GM12878 (cell line): Measurements from ENCODE around the gene SNCA. TPM values are rescaled to one million over a fixed set of nuclear protein-coding genes. Genes with fewer than 3 reads are reported as not detected.

Source experiments
- ATAC-seq: fragments of 200-7000 bp; cut with Tn5 transposase; 3 replicates; pipeline ENCODE4 v1.9.1; 2020; ENCODE audit warnings: mild to moderate bottlenecking, moderate library complexity
- BruUV-seq: library from RNA; stranded (reverse); fragments of 400-500 nt; replicated peaks from 2 replicates; lab custom pipeline; 2021; lab: Mats Ljungman, UMichigan
- CTCF ChIA-PET: fragments of 300-600 bp; sonication (Branson Sonifier 250); formaldehyde crosslinking; extraction: SDS; loops from one replicate; lab custom pipeline; 2021; ENCODE audit warnings: inconsistent platforms; lab: Yijun Ruan, JAX
- POLR2A ChIA-PET: fragments of 350-600 bp; formaldehyde crosslinking; extraction: SDS; loops from one replicate; lab custom pipeline; 2021; ENCODE audit warnings: inconsistent platforms; lab: Charles Lee
- RAD21 ChIA-PET: fragments of 300-600 bp; sonication (Branson Sonifier 250); formaldehyde crosslinking; loops from one replicate; lab custom pipeline; 2023; ENCODE audit warnings: antibody characterized with exemption; ENCODE audit not compliant: unreplicated experiment; lab: Charles Lee
- SMC1A ChIA-PET: fragments of 300-600 bp; sonication (Branson Sonifier 250); formaldehyde crosslinking; loops from one replicate; lab custom pipeline; 2023; ENCODE audit not compliant: unreplicated experiment, uncharacterized antibody; lab: Charles Lee
- DNase-seq: peaks from one replicate; pipeline ENCODE4 v3.0.0-alpha.2; 2011; ENCODE audit warnings: low read depth, low spot score
- FAIRE-seq: peaks from 3 replicates; lab custom pipeline; 2011; peaks lifted over from hg19 to GRCh38; lab: Jason Lieb, UNC
- H2AFZ ChIP-seq: 2 replicates; pipeline ENCODE4 v1.6.0; 2011; ENCODE audit warnings: low read depth, low read length, control low read depth; ENCODE audit not compliant: control insufficient read depth
- H3K27ac ChIP-seq: 2 replicates; pipeline ENCODE4 v1.5.1; 2011; ENCODE audit warnings: control low read depth; ENCODE audit not compliant: control insufficient read depth, insufficient read depth
- H3K27me3 ChIP-seq, 2 experiments: replicated peaks in 1 of 2; 2 replicates each; pipeline versions ENCODE4 v1.6.0 to v1.6.1; 2011; ENCODE audit warnings: low read length in 1 of 2; ENCODE audit not compliant: control insufficient read depth in 2 of 2, insufficient read depth in 2 of 2
- H3K36me3 ChIP-seq, 2 experiments: 2 replicates each; pipeline ENCODE4 v1.5.1; 2011; ENCODE audit warnings: low read length in 1 of 2; ENCODE audit not compliant: control insufficient read depth in 2 of 2, insufficient read depth in 2 of 2
- H3K4me1 ChIP-seq: 2 replicates; pipeline ENCODE4 v1.6.1; 2011; ENCODE audit warnings: mild to moderate bottlenecking, low read length, moderate library complexity, mixed read lengths; ENCODE audit not compliant: control insufficient read depth, insufficient read depth
- H3K4me2 ChIP-seq: 2 replicates; pipeline ENCODE4 v1.6.0; 2011; ENCODE audit warnings: control low read depth; ENCODE audit not compliant: control insufficient read depth, insufficient read depth
- H3K4me3 ChIP-seq: fragments of 200-600 bp; sonication (generic); 2 replicates; pipeline ENCODE4 v1.5.1; 2016
- H3K79me2 ChIP-seq: 2 replicates; pipeline ENCODE4 v1.6.0; 2011; ENCODE audit warnings: low read length; ENCODE audit not compliant: control insufficient read depth, insufficient read depth
- H3K9ac ChIP-seq: 2 replicates; pipeline ENCODE4 v1.8.0; 2011; ENCODE audit warnings: low read length, control low read depth, mixed read lengths; ENCODE audit not compliant: control insufficient read depth, insufficient read depth
- H3K9me3 ChIP-seq: replicated peaks from 3 replicates; pipeline ENCODE4 v1.5.1; 2011; ENCODE audit warnings: mild to moderate bottlenecking, low read length; ENCODE audit not compliant: control insufficient read depth, insufficient read depth
- H4K20me1 ChIP-seq: 2 replicates; pipeline ENCODE4 v1.6.0; 2011; ENCODE audit not compliant: control insufficient read depth, insufficient read depth
- CBX3 ChIP-seq: fragments of 200-600 bp; sonication (generic); IDR thresholded peaks from 2 replicates; pipeline ENCODE4 v1.6.1; 2016; ENCODE audit warnings: low read depth, borderline replicate concordance
- CEBPB ChIP-seq, 2 experiments: fragments of 150-350 bp in 1 of 2; IDR thresholded peaks; 2 replicates each; pipeline ENCODE4 v1.6.1; 2012 to 2014; ENCODE audit warnings: low read depth in 2 of 2, low read length in 2 of 2, borderline replicate concordance in 1 of 2, inconsistent platforms in 1 of 2
- HDAC2 ChIP-seq: fragments of 200-600 bp; sonication (generic); IDR thresholded peaks from 2 replicates; pipeline ENCODE4 v1.6.1; 2017
- KDM1A ChIP-seq: fragments of 200-600 bp; sonication (generic); IDR thresholded peaks from 2 replicates; pipeline ENCODE4 v1.6.1; 2016; ENCODE audit warnings: borderline replicate concordance
- MEF2B ChIP-seq: fragments of 450-650 bp; IDR thresholded peaks from 2 replicates; pipeline ENCODE4 v1.6.1; 2018; ENCODE audit warnings: mild to moderate bottlenecking, moderate library complexity; ENCODE audit not compliant: partially characterized antibody, poor library complexity, severe bottlenecking
- MYC ChIP-seq: IDR thresholded peaks from 2 replicates; pipeline ENCODE4 v1.6.1; 2011; ENCODE audit warnings: mild to moderate bottlenecking, low read length, moderate library complexity, inconsistent platforms; ENCODE audit not compliant: insufficient read depth, insufficient replicate concordance, insufficient read length, severe bottlenecking
- SMAD1 ChIP-seq: fragments of 450-650 bp; IDR thresholded peaks from 2 replicates; pipeline ENCODE4 v1.6.1; 2018; ENCODE audit warnings: mild to moderate bottlenecking, low read depth; ENCODE audit not compliant: partially characterized antibody
- SMC3 ChIP-seq: IDR thresholded peaks from 2 replicates; pipeline ENCODE4 v1.6.1; 2011; ENCODE audit warnings: low read length, improper control_type of control experiment, borderline replicate concordance
- SREBF1 ChIP-seq: IDR thresholded peaks from 2 replicates; pipeline ENCODE4 v1.6.1; 2012; ENCODE audit warnings: mild to moderate bottlenecking, low read length
- YBX1 ChIP-seq: fragments of 450-650 bp; IDR thresholded peaks from 2 replicates; pipeline ENCODE4 v1.6.1; 2016; ENCODE audit warnings: antibody characterized with exemption
- ZNF24 ChIP-seq: fragments of 450-650 bp; IDR thresholded peaks from 2 replicates; pipeline ENCODE4 v1.6.1; 2017; ENCODE audit warnings: antibody characterized with exemption, mild to moderate bottlenecking
- WGBS: methylation state at CpG from one replicate; pipeline ENCODE4 v1.1.6; 2016; ENCODE audit warnings: low lambda C conversion rate; ENCODE audit not compliant: insufficient replicate concordance, insufficient coverage; ENCODE audit errors: missing lambda C conversion rate; 5-methylcytosine and 5-hydroxymethylcytosine counted together
- in situ Hi-C: fragments of 300-500 bp; cut with MboI; formaldehyde crosslinking; loops from 9 replicates; pipeline ENCODE4 v1.14.3; 2018; ENCODE audit warnings: mixed read lengths
- intact Hi-C: fragments of 100-400 bp; cut with micrococcal nuclease; formaldehyde crosslinking; loops from one replicate; pipeline ENCODE4 v1.14.2; 2022; ENCODE audit not compliant: unreplicated experiment
- polyA plus RNA-seq, 11 experiments: library from polyadenylated mRNA; depleted of rRNA in 4 of 11; unstranded in 6 of 11; stranded (reverse) in 5 of 11; fragments of >200 nt; fragmentation: Nextera tagmentation in 4 of 11; fragmentation: Illumina TruSeq in 1 of 11; extraction: Ambion mirVana in 4 of 11; extraction: Trizol in 1 of 11; gene quantifications; 1 replicate in 1 of 11; 2 replicates in 10 of 11; pipeline versions ENCODE4 v1.2.1 to v1.2.3, GENCODE V29; 2011 to 2016; ENCODE audit warnings: inconsistent platforms in 2 of 11, missing spikeins in 2 of 11, low read depth in 1 of 11
- total RNA-seq, 4 experiments: library from RNA; depleted of rRNA in 3 of 4; stranded (reverse); fragments of >200 nt in 3 of 4; fragmentation: Illumina TruSeq in 1 of 4; extraction: Trizol in 1 of 4; gene quantifications; 2 replicates each; pipeline versions ENCODE4 v1.2.1 to v1.2.3, GENCODE V29; 2013 to 2021
- TF ChIP-seq, protein P1 (sequence below): IDR thresholded peaks from 2 replicates; pipeline ENCODE4 v1.6.1; 2011; ENCODE audit warnings: borderline replicate concordance, low read depth, mild to moderate bottlenecking, moderate library complexity, low read length; ENCODE audit not compliant: insufficient read depth, poor library complexity, severe bottlenecking
- TF ChIP-seq, protein P2 (sequence below): IDR thresholded peaks from 2 replicates; pipeline ENCODE4 v1.6.1; 2011; ENCODE audit warnings: low read depth, mild to moderate bottlenecking, low read length, moderate library complexity, borderline replicate concordance; ENCODE audit errors: extremely low read depth
- TF ChIP-seq, protein P3 (sequence below): fragments of 450-650 bp; IDR thresholded peaks from 2 replicates; pipeline ENCODE4 v1.6.1; 2017; ENCODE audit warnings: mild to moderate bottlenecking, moderate library complexity

SNCA gene
- total and polyA plus RNA-seq, 10 of the 15 experiments (the other 5 are each of a cell fraction or from before 2014, with no cell fraction given) = 0.22 TPM; not detected in 9

DNA sequence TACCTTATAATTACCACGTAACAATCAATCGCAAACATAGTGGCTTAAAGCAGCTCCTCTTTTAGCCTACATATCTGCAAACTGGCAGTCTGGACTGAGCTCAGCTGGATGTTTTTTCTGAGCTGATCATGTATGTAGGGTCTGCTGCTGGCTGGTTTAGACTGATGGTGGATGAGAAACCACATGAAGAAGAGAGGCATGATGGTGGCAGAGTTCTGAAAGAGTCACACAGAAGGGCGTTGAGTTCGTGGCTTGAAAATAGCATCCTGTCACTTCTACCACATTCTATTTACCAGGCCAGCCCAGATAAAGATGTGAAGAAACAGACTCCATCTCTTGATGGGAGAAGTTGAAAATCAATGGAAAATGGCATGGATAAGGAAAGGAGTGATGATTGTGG, 151.3 kb downstream of the SNCA start (continued):
- TF ChIP-seq MEF2B = no peak

DNA sequence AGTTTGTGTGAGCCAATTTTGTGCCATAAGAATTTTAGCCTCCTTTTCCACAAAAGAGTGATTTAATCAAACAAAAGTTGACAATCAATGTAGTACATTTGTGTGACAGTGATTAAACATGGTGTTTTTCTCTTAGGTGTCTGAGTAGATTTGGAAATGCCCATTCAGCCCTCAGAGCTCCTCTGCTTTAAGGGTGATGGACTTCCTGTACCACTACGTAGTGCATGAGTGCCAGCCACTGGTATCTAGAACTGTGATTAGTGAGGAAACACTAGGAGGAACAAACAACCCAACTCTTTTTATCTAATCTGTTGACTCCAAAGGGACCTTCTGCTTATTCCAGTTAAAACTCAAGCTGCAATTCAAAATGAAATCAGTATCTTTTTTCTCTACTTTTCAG, 151.7 kb downstream of the SNCA start:
- RAD21 ChIA-PET = no interaction called here

More for the DNA sequence above, 151.7 kb downstream of the SNCA start:
- Histone ChIP-seq H3K9me3 (no peaks in the 10 kb centered on the region), H3K36me3 (no peaks in the 10 kb centered on the region), H3K27me3 (no peaks in the 10 kb centered on the region), H3K27ac (no peak overlapping the region), H3K9ac (no peak overlapping the region), H3K4me3 (no peak overlapping the region), H2AFZ (no peak overlapping the region), H3K4me1 (no peaks in the 10 kb centered on the region), H4K20me1 (no peaks in the 10 kb centered on the region), H3K79me2 (no peaks in the 10 kb centered on the region), H3K4me2 (no peak overlapping the region)
- intact Hi-C loops (no loop called here), in situ Hi-C loops (no loop called here)
- ATAC-seq (no peak), DNase-seq (no peak), FAIRE-seq (no peak)
- TF ChIP-seq KDM1A (no peak), CBX3 (no peak), SMAD1 (no peak), MYC (no peak), HDAC2 (no peak), CEBPB (IDR thresholded peaks at IDR 0.05; ENCODE audit: borderline replicate concordance in 1 of 2, low read depth in 2 of 2, low read length in 2 of 2) (no peak), SREBF1 (no peak), ZNF24 (no peak), YBX1 (no peak), SMC3 (no peak)
- TF ChIP-seq, protein P1, sequence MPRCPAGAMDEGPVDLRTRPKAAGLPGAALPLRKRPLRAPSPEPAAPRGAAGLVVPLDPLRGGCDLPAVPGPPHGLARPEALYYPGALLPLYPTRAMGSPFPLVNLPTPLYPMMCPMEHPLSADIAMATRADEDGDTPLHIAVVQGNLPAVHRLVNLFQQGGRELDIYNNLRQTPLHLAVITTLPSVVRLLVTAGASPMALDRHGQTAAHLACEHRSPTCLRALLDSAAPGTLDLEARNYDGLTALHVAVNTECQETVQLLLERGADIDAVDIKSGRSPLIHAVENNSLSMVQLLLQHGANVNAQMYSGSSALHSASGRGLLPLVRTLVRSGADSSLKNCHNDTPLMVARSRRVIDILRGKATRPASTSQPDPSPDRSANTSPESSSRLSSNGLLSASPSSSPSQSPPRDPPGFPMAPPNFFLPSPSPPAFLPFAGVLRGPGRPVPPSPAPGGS = no peak
- TF ChIP-seq, protein P2, sequence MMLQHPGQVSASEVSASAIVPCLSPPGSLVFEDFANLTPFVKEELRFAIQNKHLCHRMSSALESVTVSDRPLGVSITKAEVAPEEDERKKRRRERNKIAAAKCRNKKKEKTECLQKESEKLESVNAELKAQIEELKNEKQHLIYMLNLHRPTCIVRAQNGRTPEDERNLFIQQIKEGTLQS = no peak
- TF ChIP-seq, protein P3, sequence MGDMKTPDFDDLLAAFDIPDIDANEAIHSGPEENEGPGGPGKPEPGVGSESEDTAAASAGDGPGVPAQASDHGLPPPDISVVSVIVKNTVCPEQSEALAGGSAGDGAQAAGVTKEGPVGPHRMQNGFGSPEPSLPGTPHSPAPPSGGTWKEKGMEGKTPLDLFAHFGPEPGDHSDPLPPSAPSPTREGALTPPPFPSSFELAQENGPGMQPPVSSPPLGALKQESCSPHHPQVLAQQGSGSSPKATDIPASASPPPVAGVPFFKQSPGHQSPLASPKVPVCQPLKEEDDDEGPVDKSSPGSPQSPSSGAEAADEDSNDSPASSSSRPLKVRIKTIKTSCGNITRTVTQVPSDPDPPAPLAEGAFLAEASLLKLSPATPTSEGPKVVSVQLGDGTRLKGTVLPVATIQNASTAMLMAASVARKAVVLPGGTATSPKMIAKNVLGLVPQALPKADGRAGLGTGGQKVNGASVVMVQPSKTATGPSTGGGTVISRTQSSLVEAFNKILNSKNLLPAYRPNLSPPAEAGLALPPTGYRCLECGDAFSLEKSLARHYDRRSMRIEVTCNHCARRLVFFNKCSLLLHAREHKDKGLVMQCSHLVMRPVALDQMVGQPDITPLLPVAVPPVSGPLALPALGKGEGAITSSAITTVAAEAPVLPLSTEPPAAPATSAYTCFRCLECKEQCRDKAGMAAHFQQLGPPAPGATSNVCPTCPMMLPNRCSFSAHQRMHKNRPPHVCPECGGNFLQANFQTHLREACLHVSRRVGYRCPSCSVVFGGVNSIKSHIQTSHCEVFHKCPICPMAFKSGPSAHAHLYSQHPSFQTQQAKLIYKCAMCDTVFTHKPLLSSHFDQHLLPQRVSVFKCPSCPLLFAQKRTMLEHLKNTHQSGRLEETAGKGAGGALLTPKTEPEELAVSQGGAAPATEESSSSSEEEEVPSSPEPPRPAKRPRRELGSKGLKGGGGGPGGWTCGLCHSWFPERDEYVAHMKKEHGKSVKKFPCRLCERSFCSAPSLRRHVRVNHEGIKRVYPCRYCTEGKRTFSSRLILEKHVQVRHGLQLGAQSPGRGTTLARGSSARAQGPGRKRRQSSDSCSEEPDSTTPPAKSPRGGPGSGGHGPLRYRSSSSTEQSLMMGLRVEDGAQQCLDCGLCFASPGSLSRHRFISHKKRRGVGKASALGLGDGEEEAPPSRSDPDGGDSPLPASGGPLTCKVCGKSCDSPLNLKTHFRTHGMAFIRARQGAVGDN = no peak
- 6% methylated on average over 1 of the region's 1 CpG for WGBS
- CTCF ChIA-PET = no interaction called here
- SMC1A ChIA-PET = no interaction called here
- POLR2A ChIA-PET = no interaction called here
- BruUV-seq = no TSS peak
